ENCODE data around the gene PRR23A.

The PRR23A gene

DNA sequence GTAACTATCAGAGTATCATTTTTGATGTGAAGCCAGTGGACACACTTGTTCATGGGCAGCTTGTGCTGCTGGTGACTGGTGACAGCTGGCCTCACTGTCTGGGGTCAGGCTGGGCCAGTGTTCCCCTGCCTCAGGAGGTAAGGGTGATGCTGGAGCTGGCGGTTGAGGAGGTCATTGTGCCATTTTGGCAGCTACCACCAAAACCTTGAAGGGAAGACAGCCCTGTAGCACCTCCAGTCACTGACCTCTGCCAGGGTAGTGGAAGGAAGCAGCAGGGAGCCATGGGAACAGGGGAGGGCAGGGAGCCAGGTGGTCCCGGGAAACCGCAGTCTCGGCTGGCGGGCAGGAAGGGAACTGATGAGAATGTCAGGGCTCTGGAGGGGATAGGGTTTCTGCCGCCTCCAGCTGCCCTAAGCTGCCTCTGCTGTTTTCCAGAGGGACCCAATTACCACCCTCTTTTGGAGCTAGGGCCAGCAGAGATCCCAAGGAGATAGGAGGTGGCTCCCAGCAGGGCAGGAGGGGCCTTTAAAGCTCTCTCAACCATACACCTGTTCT, 34.2 kb downstream of the PRR23A start:
- no peak for DNase-seq

- DNase-seq: no peak
Measured at GRCh38 chr3:138964923-138965322, 41.1 kb downstream of the PRR23A start.

- no peak for DNase-seq
Measured at GRCh38 chr3:138964264-138964663, 41.8 kb downstream of the PRR23A start.

GRCh38 chr3:138962854-138963560, 43.1 kb downstream of the PRR23A start:
- no peak for DNase-seq

DNA sequence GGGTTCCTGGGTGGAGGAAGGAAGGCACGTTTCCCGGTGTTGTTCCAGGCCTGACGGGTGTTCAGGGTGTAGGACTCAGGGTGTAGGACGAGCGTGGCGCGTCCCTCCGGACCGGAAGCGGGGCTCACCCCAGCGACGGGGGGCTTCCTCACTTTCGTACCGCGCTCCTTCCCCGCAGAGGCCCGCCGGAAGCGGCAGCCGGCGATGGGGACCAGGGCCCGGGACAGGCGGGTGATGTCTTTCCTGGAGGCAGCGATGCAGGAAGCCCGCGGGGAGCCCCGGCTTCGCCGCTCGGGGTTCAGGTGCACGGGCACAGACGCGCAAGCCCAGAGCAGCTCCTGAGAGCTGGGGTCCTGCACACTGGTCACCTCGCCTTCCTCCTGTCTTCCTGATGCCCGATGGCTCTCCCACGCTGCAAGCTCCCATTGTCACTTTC, 45.6 kb downstream of the PRR23A start:
- no peak for DNase-seq
